MM.1S (cell line): ENCODE results near the gene ADARB2.
"Not testable (repeated sequence)": the region's sequence is repeated elsewhere in the genome, so short reads cannot be mapped to it uniquely, and the experiment has no call there.

Experiments used
- DNase-seq: peaks from one replicate; pipeline ENCODE4 v3.0.0-alpha.2; 2015
- H2AFZ ChIP-seq: fragments of 300-600 bp; sonication (generic); 2 replicates; pipeline ENCODE4 v1.6.0; 2016; ENCODE audit warnings: antibody characterized with exemption, low read length
- H3F3A ChIP-seq: fragments of 300-600 bp; sonication (generic); 2 replicates; pipeline ENCODE4 v1.6.1; 2016; ENCODE audit warnings: mild to moderate bottlenecking, antibody characterized with exemption, low read length, moderate library complexity, mixed read lengths; ENCODE audit not compliant: insufficient read depth
- H3K27ac ChIP-seq: fragments of 300-600 bp; sonication (generic); 2 replicates; pipeline ENCODE4 v1.5.1; 2016; ENCODE audit warnings: mild to moderate bottlenecking, low read length
- H3K27me3 ChIP-seq: fragments of 300-600 bp; sonication (generic); replicated peaks from 2 replicates; pipeline ENCODE4 v1.6.0; 2016; ENCODE audit warnings: low read length; ENCODE audit not compliant: insufficient read depth
- H3K36me3 ChIP-seq: fragments of 300-600 bp; sonication (generic); replicated peaks from 2 replicates; pipeline ENCODE4 v1.6.1; 2016; ENCODE audit warnings: mild to moderate bottlenecking, low read length, mixed read lengths; ENCODE audit not compliant: insufficient read depth
- H3K4me1 ChIP-seq: fragments of 300-600 bp; sonication (generic); 2 replicates; pipeline ENCODE4 v1.6.1; 2016; ENCODE audit warnings: low read length, mixed read lengths
- H3K4me2 ChIP-seq: fragments of 300-600 bp; sonication (generic); 2 replicates; pipeline ENCODE4 v1.6.0; 2016; ENCODE audit warnings: low read depth, low read length
- H3K4me3 ChIP-seq: fragments of 300-600 bp; sonication (generic); 2 replicates; pipeline ENCODE4 v1.5.1; 2016; ENCODE audit warnings: low read length, mixed read lengths
- H3K79me2 ChIP-seq: fragments of 300-600 bp; sonication (generic); 2 replicates; pipeline ENCODE4 v1.6.1; 2016; ENCODE audit warnings: mixed run types, low read length, mixed read lengths
- H3K9ac ChIP-seq: fragments of 300-600 bp; sonication (generic); 2 replicates; pipeline ENCODE4 v1.6.1; 2016; ENCODE audit warnings: low read length, mixed read lengths
- H3K9me2 ChIP-seq: fragments of 300-600 bp; sonication (generic); replicated peaks from 2 replicates; pipeline ENCODE4 v1.6.1; 2016; ENCODE audit warnings: mild to moderate bottlenecking, low read length, mixed read lengths; ENCODE audit not compliant: insufficient read depth
- H3K9me3 ChIP-seq: fragments of 300-600 bp; sonication (generic); replicated peaks from 2 replicates; pipeline ENCODE4 v1.6.1; 2016; ENCODE audit warnings: mild to moderate bottlenecking, low read length, mixed read lengths; ENCODE audit not compliant: insufficient read depth
- H4K20me1 ChIP-seq: fragments of 300-600 bp; sonication (generic); 2 replicates; pipeline ENCODE4 v1.6.1; 2016; ENCODE audit warnings: mild to moderate bottlenecking, low read length, moderate library complexity, mixed read lengths; ENCODE audit not compliant: insufficient read depth
- CTCF ChIP-seq: fragments of 300-600 bp; sonication (generic); IDR thresholded peaks from 2 replicates; pipeline ENCODE4 v1.5.1; 2016; ENCODE audit warnings: antibody characterized with exemption, low read length, mixed read lengths
- EZH2 ChIP-seq: fragments of 300-600 bp; sonication (generic); optimal IDR thresholded peaks from 2 replicates; pipeline ENCODE3; 2017; ENCODE audit warnings: low read depth, mild to moderate bottlenecking, antibody characterized with exemption, low read length, mixed read lengths
- EZH2phosphoT487 ChIP-seq: fragments of 300-600 bp; sonication (generic); IDR thresholded peaks from 2 replicates; pipeline ENCODE4 v1.6.1; 2018; ENCODE audit warnings: antibody characterized with exemption, low read length

ADARB2 gene

GRCh38 chr10:1462032-1462431 is 275.3 kb downstream of the ADARB2 start:
- H3K27ac ChIP-seq = no peak overlapping the region
- H3K27me3 ChIP-seq = no peaks in the 10 kb centered on the region
- no peaks in the 10 kb centered on the region for H3K4me1 ChIP-seq
- no peaks in the 10 kb centered on the region for H3F3A ChIP-seq
- no peaks in the 10 kb centered on the region for H3K79me2 ChIP-seq
- H3K36me3 ChIP-seq = no peaks in the 10 kb centered on the region
- no peaks in the 10 kb centered on the region for H3K9me2 ChIP-seq
- H3K9me3 ChIP-seq = no peaks in the 10 kb centered on the region
- H3K4me3 ChIP-seq = no peak overlapping the region
- H2AFZ ChIP-seq = no peak overlapping the region
- no peak overlapping the region for H3K4me2 ChIP-seq
- DNase-seq = no peak
- TF ChIP-seq EZH2 = no peak
- no peak for TF ChIP-seq EZH2phosphoT487
- no peak for TF ChIP-seq CTCF
- no peak overlapping the region for H3K9ac ChIP-seq
- H4K20me1 ChIP-seq = no peaks in the 10 kb centered on the region

- Histone ChIP-seq H3K9ac (no peak overlapping the region), H3K4me1 (no peaks in the 10 kb centered on the region), H3K27me3 (no peaks in the 10 kb centered on the region), H3K9me2 (no peaks in the 10 kb centered on the region), H3K27ac (no peak overlapping the region), H3K79me2 (no peaks in the 10 kb centered on the region), H2AFZ (no peak overlapping the region), H3K36me3 (no peaks in the 10 kb centered on the region), H3K9me3 (no peaks in the 10 kb centered on the region), H3K4me3 (no peak overlapping the region), H3K4me2 (no peak overlapping the region), H4K20me1 (no peaks in the 10 kb centered on the region), H3F3A (no peaks in the 10 kb centered on the region)
- DNase-seq = no peak
- TF ChIP-seq EZH2 = no peak
- TF ChIP-seq CTCF = no peak
- TF ChIP-seq EZH2phosphoT487 = no peak
Observed at GRCh38 chr10:1461016-1461415, 276.3 kb downstream of the ADARB2 start.

GRCh38 chr10:1459664-1460063 is 277.7 kb downstream of the ADARB2 start:
- not testable (repeated sequence) for H3K9me2 ChIP-seq, DNase-seq, H3K36me3 ChIP-seq, H3K9me3 ChIP-seq, H3K27ac ChIP-seq, H3F3A ChIP-seq, H3K27me3 ChIP-seq, H4K20me1 ChIP-seq, H3K9ac ChIP-seq, H3K79me2 ChIP-seq, H3K4me1 ChIP-seq, H3K4me2 ChIP-seq, H2AFZ ChIP-seq, H3K4me3 ChIP-seq

- DNase-seq = no peak
- Histone ChIP-seq H3K4me2 (0 out of 2 replicates have a peak overlapping the region, but pooled peaks have one; percentile 1), H3K4me1 (no peaks in the 10 kb centered on the region), H3K36me3 (no peaks in the 10 kb centered on the region), H3K27ac (no peak overlapping the region), H3K9ac (no peak overlapping the region), H4K20me1 (no peaks in the 10 kb centered on the region), H3F3A (no peaks in the 10 kb centered on the region), H3K79me2 (no peaks in the 10 kb centered on the region), H3K9me3 (no peaks in the 10 kb centered on the region), H3K9me2 (no peaks in the 10 kb centered on the region), H2AFZ (no peak overlapping the region), H3K27me3 (no peaks in the 10 kb centered on the region), H3K4me3 (no peak overlapping the region)
- TF ChIP-seq CTCF = no peak
- no peak for TF ChIP-seq EZH2phosphoT487
- TF ChIP-seq EZH2 = no peak
Observed at GRCh38 chr10:1454951-1455350, 282.4 kb downstream of the ADARB2 start.
